Head of caudate nucleus (tissue), 42 donors: ENCODE results near the gene GNB1L.
A peak's percentile ranks its signal among the peaks of the same experiment; 100 is the strongest.
"Not testable (repeated sequence)": the region's sequence is repeated elsewhere in the genome, so short reads cannot be mapped to it uniquely, and the experiment has no call there.

Experiments used
- DNase-seq, 42 donors: peaks; one replicate each; pipeline versions ENCODE4 v3.0.0 to v3.0.0-alpha.2; 2020 to 2021; ENCODE audit warnings: mixed read lengths in 7 of 42
- intact Hi-C: fragments of 100-400 bp; cut with DNase I; formaldehyde crosslinking; loops from one replicate; pipeline ENCODE4 v1.15.0; 2022

Gene GNB1L

DNA sequence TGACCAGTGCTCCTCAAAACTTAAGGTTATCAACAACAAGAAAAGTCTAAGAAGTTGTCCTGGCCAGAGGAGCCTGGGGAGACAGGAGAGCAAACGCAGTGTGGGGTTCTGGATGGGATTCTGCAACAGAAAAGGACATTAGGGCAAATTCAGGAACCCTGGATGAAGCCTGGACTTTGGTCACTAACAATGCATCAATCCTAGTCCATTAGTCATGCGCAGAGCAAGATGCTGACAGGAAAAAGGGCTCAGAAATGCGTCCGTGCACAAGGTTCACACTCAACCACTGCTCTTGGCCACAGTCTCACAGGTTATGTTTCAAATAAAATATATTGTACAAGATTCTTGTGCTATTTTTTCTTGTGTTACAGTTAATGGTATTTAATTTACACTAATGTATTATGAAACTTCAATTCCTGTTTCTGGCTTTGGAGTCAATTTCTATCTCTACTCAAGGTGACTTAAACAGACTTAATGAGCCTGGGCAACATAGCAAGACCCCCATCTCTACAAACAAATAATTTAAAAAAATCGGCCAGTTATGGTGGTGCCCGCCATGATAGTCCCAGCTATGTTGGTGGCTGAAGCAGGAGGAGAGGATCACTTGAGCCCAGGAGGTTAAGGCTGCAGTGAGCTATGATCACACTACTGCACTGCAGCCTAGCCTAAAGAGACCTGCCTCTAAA is 13.6 kb downstream of the GNB1L start:
- DNase-seq: peak in 1 of 42 donors; percentile 32
- intact Hi-C loops: no loop called here

- DNase-seq: no peak
- intact Hi-C loops: no loop called here
Observed at GRCh38 chr22:19840059-19840458, 14.6 kb downstream of the GNB1L start.

- peak in 2 of 42 donors; percentile 1 to 9 for DNase-seq
- intact Hi-C loops: no loop called here
Observed at GRCh38 chr22:19837915-19838314, 16.8 kb downstream of the GNB1L start.

DNA sequence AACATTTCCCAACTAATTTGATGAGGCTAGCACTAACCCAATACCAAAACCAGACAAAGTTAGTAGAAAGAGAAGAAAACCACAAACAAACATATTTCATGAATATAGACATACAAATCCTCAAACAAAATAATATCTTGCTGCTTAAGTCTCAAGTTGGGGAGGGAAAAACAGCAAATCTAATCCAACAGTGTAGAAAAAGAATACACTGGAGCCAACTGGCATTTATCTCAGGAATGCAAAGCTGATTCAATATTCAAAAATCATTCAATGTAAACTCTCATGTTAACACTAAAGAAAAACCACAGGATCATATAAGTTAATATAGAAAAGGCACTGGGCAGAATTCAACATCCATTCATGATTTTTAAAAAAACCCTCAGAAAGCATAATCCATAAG is 18.2 kb downstream of the GNB1L start:
- intact Hi-C loops: no loop called here

GRCh38 chr22:19834599-19834998 is 20.1 kb downstream of the GNB1L start:
- DNase-seq: no peak
- intact Hi-C loops: no loop called here

More for the DNA sequence above, 18.2 kb downstream of the GNB1L start:
- DNase-seq: no peak

- intact Hi-C loops: not testable (repeated sequence)
Observed at GRCh38 chr22:19833327-19833726, 21.3 kb downstream of the GNB1L start.

DNA sequence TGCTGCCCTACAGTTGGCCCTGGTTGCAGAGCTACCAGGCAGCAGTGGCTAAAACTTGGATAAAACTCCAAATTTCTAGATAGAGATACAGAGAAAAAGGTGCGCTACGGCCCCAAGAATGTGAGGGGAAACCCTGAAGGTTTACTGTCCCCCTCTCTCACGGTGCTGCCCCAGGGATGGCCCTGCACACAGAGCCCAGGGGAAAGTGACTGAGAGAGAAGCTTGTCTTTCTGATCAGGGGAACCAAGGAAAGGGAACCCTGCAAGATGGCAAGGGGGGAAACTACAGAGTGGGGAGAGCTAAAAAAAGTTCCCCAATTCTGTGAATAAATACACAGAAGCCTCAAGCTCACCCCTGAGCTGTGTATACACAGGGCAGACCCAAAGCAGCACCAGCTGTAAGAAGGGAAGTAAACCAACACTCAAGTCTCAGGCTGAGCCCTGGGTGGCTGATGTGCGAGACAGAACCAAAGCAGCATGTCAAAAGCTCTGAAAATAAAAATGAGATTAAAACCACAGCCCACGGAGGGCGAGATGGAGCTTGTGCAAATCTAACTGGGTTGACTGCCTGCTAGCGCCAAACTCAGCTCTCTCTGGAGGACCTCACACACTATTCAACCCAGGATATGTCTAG is 22.1 kb downstream of the GNB1L start:
- intact Hi-C loops: no loop called here
- DNase-seq: peak in 25 of 42 donors; percentile 3 to 41 (median 18)

More at GRCh38 chr22:19833327-19833726, 21.3 kb downstream of the GNB1L start:
- DNase-seq: peak in 17 of 42 donors; percentile 1 to 33 (median 6)

DNA sequence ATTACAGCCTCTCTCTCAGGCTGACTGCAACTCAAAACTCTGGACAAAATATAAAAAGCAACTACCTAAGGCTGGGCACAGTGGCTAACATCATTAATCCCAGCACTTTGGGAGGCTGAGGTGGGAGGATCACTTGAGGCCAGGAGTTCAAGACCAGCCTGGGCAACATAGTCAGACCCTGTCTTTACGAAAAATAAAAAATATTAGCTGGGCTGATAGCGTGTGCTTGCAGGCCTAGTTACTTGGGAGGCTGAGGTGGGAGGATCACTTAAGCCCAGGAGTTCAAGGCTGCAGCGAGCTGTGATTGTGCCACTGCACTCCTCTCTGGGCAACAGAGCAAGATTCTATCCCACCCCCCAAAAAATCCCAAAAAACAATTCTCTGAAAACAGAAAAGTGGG is 22.7 kb downstream of the GNB1L start:
- peak in 6 of 42 donors; percentile 1 to 4 (median 2) for DNase-seq
- intact Hi-C loops: not testable (repeated sequence)

DNA sequence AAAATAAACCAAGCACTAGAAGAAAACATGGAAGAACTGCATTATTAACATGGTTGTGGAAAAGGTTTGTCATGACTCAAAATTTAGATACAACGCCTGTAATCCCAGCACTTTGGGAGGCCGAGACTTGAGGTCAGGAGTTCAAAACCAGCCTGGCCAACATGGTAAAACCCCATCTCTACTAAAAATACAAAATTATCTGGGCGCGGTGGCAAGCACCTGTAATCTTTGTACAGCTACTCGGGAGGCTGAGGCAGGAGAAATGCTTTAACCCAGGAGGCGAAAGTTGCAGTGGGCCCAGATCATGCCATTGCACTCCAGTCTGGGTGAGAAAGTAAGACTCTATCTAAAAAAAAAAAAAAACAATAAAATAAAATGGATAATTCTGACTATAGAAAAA is 23.7 kb downstream of the GNB1L start:
- intact Hi-C loops: no loop called here
- DNase-seq: peak in 15 of 42 donors; percentile 3 to 32 (median 8)

- no peak for DNase-seq
- intact Hi-C loops: no loop called here
Observed at GRCh38 chr22:19828035-19828401, 26.7 kb downstream of the GNB1L start.

GRCh38 chr22:19827341-19828034 is 27.2 kb downstream of the GNB1L start:
- intact Hi-C loops: no loop called here
- DNase-seq: peak in 1 of 42 donors; percentile 12

DNA sequence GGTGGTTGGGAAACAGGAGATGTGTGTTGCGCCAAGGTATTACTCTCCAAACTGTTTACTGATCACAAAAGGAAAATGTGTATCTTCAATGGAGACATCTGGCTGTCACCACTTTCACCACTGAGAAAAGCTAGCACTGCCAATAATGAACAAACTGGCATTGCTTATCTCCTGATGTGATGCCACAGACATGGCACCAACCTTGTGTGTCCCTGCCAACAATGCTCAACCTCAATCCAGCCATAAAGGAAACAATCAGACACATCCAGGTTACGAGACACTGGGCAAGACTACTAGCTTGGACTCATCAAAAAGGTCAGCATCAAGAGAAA is 28.1 kb downstream of the GNB1L start:
- intact Hi-C loops: no loop called here

GRCh38 chr22:19825904-19826618 is 28.6 kb downstream of the GNB1L start:
- intact Hi-C loops: no loop called here
- DNase-seq: peak in 17 of 42 donors; percentile 1 to 36 (median 7)

More for the DNA sequence above, 28.1 kb downstream of the GNB1L start:
- DNase-seq: peak in 2 of 42 donors; percentile 1 to 7

DNA sequence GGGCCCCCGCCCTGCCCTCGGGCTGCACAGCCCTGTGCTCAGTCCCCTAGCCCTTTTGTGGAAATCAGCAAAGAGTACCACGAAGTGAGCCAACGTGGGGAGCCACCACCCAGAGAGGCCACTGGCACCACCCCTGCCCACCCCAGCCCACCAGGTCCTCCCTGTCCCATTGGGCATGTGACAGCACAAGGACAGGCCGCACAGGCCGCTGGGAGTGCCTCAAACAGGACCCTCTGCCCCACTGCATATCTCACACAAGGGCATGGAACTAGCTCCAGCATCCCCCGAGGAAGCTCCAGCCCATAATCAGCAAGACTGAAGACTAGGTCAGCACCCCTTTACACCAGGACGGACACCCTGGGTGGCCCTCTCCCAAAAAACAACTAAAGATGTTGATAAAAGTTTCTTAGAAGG is 29.7 kb downstream of the GNB1L start:
- peak in 10 of 42 donors; percentile 1 to 26 (median 4) for DNase-seq
- intact Hi-C loops: no loop called here

GRCh38 chr22:19824212-19824925 is 30.3 kb downstream of the GNB1L start:
- peak in 14 of 42 donors; percentile 2 to 39 (median 5) for DNase-seq
- intact Hi-C loops: no loop called here

DNA sequence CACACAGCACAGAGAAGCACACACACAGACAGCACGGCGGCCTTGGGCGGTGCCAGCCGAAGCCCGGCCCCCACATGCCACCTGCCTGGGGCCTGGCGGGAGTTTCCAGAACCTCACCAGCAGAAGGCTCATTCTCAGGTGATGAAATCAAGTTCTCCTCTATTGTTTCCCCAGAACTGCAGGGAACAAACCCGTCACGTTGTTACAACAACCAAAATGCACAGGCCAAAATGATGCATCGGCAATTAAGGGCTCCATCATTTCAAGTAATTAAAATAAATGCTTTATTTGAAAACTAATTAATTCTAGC is 30.8 kb downstream of the GNB1L start:
- intact Hi-C loops: no loop called here
- DNase-seq: peak in 12 of 42 donors; percentile 2 to 25 (median 10)

GRCh38 chr22:19823191-19823901 is 31.3 kb downstream of the GNB1L start:
- intact Hi-C loops: no loop called here
- DNase-seq: peak in 19 of 42 donors; percentile 1 to 21 (median 5)
